GM19438 (cell line): Measurements from ENCODE around the gene MPPED1.

Experiments used
- ATAC-seq: cut with Tn5 transposase; IDR thresholded peaks from one replicate; pipeline ENCODE4 v1.9.1; 2021; ENCODE audit warnings: low read depth; ENCODE audit not compliant: unreplicated experiment

Gene MPPED1

DNA sequence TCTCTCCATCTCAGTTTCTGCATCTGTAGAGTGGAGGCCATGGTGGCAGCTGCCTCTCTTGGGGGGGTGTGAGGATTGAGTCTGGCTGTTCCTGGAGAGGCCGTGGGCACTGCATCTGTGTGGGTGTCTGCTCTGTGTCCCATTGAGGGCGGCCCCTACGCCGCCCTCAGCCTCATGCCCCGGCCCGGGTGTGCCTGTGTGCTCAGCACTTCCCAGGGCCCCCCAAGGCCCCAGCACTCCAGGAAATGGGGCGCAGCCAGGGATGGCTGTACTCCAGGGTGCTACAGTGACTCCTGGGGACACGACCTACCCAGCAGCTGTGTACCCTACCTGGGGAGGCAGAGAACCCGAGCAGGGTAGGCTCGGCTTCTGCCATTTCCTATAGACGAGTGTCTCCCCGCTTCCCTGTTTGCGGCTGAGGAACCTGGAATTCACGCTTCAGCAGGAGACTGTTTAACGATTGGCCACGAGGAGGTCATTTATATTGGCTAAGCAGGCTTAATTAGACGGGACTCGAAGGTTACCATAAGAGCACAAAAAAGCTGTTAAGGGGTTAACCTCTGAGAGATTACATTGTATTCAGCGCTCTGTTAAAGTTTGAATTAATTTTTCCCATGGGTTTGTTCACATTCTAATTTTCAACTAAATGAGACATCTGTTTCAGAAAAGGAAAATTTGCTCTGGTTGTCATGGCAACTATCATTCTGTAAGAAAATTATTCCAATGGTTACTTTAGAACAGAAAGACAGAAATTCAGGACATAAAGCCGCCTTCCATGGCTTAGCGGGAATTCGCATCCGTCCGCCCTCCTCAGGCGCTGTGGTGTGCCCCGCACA is 76.4 kb downstream of the MPPED1 start:
- ATAC-seq = no peak

DNA sequence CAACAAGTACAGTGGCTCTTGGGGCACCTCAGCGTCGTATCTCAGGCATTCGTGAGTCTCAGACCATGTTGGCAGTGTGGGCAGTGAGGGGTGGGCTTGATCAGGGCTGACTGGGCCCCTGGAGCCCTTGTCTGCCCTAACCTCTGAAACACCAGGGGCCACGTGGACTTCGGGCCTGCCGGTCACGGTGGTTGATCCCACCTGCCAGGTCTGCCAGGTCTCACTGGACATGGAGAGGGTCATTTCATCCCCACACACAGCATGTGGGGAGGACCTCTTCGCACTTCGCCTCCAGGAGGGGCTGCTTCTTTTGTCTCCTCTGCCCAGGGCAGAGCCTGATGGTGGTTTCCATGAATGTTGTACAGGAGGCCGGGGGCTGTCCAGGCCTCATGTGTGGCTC is 77.1 kb downstream of the MPPED1 start:
- ATAC-seq = no peak

- ATAC-seq = no peak
Observed at GRCh38 chr22:43490311-43490710, 78.5 kb downstream of the MPPED1 start.

DNA sequence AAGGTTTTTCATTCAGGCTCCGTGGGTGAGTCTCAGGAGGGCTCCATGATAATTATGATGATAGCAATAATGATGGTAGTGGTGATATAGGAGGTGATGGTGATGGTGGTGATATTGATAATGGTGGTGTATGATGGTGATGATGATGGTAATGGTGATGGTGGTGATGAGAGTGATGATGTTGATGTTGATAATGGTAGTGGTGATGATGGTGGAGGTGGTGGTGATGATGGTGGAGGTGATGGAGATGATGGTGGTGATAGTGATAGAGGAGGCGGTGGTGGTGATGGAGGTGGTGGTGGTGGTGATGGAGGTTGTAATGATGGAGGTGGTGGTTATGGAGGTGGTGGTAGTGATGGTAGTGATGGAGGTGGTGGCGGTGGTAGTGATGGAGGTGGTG is 79.4 kb downstream of the MPPED1 start:
- no peak for ATAC-seq

GRCh38 chr22:43491737-43492136 is 79.9 kb downstream of the MPPED1 start:
- ATAC-seq = no peak

GRCh38 chr22:43493297-43493696 is 81.5 kb downstream of the MPPED1 start:
- ATAC-seq = no peak

- ATAC-seq = no peak
Observed at GRCh38 chr22:43497956-43498855, 86.4 kb downstream of the MPPED1 start.

DNA sequence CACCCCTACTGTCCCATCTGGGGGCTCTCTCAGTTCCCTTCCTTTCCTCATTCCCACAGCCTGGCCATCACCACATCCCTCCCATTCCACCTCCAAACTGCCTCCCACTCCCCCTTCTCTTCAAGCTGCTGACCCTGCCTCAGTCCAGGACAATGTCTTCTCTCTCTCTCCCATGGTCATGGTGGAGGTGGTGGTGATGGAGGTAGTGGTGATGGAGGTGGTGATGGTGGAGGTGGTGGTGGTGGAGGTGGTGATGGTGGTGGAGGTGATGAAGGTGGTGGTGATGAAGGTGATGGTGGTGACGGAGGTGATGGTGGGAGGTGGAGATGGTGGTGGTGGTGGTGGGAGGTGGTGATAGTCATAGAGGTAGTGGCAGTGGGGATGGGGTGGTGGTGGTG is 87.0 kb downstream of the MPPED1 start:
- ATAC-seq = no peak

DNA sequence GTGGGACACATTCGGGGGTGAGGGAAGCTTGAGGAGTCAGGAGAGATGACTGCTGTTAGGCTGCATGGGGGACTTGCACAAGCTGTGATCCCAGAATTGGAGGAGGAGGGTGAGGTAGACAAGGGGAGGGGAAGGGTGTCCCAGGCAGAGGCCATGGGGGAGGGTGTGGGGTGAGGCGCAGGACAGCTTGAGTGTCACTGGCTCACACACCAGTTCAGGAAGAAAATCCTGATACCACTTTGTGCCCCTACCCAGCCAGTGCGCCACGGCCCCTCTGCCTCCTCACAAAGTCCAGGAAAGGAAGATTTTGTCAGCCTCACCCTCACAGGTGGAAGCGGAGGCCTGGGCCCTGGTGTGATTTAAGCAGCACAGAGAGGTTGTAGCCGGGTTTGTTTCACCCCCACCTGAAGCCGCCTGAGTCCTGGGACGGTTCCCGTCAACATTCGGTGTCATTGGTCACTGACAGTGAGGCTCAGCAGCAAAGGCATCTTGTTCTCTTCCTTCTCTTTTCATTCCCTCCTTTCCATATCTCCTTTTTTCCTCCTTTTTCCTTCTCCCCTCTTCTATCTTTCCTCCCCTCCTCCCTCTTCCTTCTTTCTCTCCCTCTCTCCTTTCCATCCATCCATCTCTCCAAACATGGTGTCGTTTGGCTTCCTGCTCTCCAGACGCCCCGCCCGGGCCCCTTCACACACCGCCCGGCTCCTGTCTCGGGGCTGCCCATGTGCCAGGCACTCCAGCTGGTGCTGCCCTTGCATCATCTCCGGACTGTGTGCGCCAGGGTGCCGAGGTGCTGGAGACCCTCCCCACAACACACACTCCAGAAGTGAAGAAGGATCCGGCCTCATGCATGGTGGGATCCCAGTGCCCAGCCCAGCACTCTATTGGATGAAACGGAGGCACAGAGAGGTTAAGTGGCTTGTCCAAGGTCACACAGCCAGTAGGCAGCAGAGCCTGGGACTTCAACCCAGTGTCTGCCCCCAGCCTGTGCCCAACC is 89.3 kb downstream of the MPPED1 start:
- ATAC-seq = no peak

- ATAC-seq = no peak
Observed at GRCh38 chr22:43501878-43502277, 90.1 kb downstream of the MPPED1 start.

GRCh38 chr22:43502306-43502874 is 90.6 kb downstream of the MPPED1 start:
- no peak for ATAC-seq

- ATAC-seq = no peak
Observed at GRCh38 chr22:43504068-43504467, 92.3 kb downstream of the MPPED1 start.

DNA sequence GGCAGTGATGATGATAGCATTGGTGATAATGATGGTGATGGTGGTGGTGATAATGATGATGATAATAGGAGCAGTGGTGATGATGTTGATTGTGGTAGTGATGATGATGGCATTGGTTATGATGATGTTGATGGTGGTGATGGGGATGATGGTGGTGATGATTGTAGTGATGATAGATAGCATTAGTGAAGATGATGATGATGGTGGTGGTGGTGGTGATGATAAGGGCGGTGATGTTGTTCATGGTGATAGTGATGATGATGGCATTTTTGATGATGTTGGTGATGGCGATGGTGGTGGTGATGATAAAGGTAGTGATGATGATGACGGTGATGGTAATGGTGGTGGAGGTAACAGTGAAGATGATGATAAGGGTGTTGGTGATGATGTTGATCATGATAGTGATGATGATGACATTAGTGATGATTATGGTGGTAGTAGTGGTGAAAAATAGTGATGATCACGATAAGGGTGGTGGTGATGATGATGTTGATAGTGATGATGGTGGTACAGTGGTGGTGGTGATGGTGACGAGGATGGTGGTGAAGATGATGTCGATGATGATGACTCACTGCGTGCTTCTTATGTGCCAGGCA is 93.0 kb downstream of the MPPED1 start:
- ATAC-seq = no peak

DNA sequence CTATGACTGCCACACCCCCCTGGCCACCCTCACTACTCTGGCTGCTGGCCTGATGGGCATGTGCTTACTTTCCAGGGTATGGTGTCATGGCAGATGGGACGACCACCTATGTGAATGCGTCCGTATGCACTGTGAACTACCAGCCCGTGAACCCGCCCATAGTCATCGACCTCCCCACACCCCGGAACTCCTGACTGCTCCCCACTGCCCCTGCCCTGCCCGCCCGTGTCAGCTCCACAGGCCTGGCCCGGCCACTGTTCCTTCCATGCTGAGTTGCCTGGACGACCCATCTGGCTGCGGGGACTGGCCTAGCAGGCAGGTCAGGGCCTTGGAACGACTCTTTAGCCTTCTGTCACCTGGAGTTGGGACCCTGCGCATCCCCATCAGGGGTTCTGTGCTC is 93.6 kb downstream of the MPPED1 start:
- ATAC-seq = no peak

- no peak for ATAC-seq
Observed at GRCh38 chr22:43505896-43506295, 94.1 kb downstream of the MPPED1 start.

DNA sequence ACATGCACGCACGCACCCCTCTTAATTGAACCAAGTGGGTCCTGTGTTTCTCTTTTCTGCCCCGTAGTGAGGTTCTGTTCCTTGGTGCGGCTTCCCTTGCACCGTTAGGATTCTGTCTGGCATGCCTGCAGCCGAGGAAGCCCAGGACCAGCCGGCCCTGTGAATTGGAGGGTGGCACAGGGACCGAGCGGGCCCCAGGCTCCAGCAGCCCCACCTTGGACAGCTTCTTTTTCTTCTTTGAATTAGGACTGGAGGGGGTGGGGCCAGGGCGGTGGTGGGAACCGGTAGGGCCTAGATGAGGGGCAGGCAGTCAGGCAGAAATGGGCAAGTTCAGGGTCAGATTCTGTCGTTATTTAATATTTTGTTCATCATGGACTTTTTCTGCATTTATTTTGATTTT is 94.7 kb downstream of the MPPED1 start:
- no peak for ATAC-seq

DNA sequence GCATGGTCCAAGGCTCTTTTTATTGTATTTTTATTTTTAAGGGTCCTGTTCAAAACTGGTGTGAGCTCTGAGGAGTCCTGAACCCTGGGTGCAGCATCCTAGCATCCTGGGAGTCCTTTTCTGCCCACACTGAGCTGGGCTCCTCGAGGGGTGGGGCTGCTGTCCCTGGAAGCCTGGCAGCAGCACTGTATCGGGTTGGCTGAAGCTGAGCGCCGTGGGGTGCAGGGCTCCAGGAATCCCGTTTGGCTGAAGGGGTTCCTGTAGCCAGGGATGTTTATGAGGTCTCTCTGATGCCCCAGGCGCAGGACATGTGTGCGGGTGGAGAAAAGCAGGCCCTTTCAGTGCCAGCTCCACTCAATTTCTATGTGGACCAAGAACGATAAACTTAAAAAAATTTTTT is 95.4 kb downstream of the MPPED1 start:
- no peak for ATAC-seq

DNA sequence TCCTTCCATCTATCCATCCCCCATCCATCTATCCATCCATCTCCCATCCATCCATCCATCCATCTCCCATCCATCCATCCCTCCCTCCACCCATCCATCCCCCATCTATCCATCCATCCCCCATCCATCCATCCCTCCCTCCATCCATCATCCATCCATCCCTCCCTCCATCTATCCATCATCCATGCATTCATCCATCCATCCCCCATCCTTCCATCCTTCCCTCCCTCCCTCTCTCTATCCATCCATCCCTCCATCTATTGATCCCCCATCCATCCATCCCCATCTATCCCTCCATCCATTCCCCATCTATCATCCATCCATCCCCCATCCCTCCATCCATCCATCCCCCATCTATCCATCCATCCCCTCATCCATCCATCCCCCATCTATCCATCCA is 96.7 kb downstream of the MPPED1 start:
- no peak for ATAC-seq

DNA sequence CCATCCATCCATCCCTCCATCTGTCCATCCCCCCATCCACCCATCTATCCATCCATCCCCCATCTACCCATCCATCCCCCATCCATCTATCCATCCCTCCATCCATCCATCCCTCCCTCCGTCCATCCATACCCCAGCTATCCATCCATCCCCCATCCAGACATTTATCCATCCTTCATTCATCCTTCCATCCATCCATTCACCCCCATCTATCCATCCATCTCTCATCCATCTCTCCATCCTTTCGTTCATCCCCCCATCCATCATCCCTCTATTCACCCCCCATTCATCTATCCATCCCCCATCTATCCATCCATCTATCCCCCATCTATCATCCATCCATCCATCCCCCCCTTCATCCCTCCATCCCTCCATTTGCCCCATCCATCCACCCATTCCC is 97.5 kb downstream of the MPPED1 start:
- no peak for ATAC-seq
